Activated CD8-positive, alpha-beta memory T cell treated with anti-CD3 and anti-CD28 coated beads, Interleukin-2, amount 50 U/mL, for 1 hour (primary cell): ENCODE results near the gene CCL19.
A peak's percentile ranks its signal among the peaks of the same experiment; 100 is the strongest.

Experiments
- DNase-seq: peaks from one replicate; pipeline ENCODE4 v3.0.0-alpha.2; 2020; ENCODE audit errors: extremely low read depth

Gene CCL19

DNA sequence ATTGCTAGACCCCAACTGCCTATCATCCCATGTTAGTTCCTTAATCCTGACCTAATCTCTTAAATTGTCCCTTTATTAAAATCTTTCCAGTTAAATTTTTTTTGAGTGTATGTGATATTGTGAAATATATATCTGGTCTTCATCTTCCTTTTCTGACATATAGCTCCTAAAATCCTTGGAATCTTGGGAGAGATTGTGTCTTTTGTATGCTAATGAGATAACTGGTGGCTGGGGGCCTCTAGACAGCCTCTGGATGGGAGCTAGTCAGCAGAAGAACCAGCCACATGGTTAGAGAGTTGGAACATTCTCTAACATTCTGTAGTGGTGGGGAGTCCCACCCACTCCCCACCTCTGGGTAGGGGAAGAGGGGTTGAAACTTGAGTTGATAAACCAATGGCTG is 3.7 kb upstream of the CCL19 start:
- no peak for DNase-seq

DNA sequence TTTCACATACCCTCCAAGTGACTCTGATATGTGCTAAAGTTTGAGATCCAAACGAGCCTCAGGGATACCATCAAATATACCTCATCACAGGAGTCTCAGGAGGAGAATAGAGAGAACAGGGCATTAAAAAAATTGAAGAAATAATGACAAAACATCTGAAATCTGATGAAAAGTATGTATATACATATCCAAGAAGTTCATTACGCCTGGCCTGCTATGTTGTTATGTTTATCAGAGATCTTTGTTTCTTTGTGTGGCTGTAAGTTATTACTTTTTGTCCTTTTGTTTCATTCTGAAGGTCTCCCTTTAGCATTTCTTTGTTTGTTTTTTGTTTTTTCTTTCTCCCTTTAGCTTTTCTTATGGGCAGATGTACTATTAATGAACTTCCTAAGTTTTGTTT is 2.5 kb upstream of the CCL19 start:
- no peak for DNase-seq

DNA sequence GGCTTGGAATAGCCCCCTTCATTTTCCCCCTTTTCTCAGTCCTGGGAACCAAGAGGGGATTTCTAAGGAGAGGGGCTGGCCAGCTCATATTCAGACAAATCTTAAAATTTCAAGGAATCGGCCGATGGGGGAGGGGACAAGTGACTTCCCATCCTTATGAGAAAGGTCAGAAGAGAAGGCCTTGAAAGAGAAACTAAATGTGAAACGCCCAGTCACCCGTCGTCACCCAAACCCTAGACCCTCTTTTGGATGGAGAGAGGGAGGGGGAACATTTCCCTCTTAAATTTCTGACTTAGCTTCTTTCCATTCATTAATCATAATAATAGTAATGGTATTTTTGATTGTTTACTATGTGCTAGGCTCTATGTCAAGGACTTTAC is 850 bp upstream of the CCL19 start:
- DNase-seq: no peak

DNA sequence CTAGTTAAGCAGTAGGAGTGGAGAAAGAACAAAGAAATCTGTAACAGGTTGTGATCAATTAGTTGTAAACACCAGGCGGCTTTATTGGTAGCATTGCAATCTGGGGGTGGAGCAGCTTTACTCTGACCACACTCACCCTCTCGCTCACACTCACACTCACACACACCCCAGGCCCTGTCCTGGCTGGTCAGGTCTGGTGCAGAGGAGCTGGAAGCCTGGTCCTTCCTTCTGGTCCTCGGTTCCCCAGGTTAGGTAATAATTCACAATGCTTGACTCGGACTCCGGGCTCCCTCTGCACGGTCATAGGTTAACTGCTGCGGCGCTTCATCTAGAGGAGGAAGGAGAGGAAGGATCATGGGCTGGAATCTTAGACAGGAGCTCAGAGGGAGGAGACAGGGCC is 1.6 kb downstream of the CCL19 start:
- no peak for DNase-seq

DNA sequence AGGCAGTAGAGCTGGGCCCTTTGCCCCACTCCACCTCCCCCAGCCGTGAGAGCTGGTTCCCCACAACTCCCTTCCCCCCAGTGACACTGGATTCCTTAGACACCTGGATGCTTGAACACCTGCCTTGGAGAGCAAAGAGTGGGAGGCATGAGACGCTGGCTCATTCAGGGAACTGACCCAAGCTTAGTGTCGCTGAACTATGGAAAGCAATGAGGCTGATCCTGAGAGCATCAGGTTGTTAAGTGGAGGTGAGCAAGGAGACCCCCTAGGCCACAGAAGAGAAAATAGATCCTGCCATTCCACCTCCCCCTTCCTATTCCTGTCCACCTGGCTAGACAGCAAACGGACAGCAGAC is 2.0 kb downstream of the CCL19 start:
- DNase-seq: no peak

DNA sequence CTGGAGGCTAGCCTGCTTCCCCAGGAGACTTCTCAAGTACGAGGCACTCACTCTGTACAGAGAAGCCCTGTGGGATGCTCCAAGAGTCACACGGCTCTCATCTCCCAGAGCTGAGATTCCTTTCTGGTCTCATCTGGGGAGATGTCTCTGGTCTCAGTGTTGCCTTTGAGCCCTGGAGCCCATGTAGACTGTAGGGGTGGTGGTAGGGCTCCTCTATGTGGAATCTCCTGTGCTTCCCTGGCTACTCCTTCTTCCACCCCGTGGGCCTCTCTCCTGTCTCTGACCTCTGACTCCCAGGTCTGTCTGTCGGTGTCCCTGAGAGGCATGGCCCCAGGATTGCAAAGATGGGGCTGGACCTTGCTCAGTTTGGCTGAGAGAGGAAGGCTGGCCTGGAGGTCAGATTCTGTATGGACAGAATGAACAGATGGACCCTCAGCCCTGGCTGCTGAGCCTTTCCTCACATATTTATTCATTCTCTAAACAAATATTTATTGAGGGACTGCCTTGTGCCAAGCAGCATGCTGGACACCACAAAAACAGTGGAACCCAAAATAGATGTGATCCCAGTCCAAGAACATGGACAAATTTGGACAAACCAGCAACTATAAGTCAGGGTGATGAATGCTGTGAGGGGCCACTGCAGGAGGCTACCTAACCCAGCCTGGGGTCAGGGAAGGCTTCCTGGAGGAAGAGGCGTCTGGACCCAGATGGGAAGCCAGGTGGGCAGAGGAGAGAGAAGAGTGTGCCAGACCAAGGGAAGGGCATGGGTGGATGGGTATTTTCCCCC is 2.6 kb downstream of the CCL19 start:
- DNase-seq: no peak

DNA sequence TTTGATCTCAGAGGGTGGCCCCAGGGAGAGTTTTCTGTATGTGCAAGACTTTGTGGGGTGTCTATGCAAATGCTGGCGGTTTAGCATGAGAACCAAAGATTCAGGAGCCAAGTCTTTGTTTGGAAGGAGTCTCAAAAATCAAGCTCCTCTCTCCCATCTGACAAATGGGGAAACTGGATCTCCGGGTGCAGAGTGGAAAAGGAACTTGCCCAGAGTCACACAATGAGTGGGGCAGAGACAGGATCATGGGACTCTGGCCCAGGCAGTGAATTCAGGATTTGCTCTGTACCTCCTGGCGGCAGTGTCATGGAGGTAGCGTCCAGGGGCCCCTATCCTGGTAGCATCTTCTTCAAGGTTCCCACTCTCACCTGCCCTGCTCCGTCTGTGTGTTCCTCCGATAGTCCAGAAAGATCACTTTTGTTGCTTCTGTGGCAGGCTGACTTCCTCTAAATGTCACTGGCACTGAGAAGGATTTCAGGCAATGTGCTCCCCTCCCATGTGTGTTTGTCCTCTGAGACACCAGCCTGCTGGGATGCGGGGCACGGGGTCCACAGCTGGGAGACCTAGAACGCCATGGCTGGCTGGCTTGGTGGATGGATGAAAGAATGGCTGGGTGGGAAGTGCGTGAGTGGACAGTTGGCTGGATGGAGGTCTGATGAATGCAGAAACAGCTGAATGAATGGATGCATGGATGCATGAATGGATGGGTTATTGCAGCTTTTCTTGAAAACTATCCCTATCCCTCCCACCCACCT is 3.6 kb downstream of the CCL19 start:
- no peak for DNase-seq

DNA sequence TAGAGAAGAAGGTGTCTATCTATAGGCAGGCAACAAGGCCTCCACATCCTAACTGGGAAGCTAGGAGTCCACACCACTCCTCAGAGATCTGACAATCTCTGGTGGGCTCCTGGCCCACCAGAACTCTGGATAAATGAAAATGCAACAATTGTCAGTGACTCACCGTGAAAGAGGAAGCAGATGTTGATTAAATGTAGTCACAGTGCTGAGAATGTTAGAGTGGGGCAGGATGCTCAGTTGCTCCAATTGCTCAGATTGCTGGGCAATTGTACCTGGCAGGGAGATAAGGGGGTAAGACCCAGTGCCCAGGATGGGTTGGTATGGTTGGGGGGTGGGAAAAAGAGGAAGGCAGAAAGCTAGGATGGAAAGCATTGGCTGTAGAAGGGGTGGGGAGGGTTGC is 4.3 kb downstream of the CCL19 start:
- DNase-seq: no peak

DNA sequence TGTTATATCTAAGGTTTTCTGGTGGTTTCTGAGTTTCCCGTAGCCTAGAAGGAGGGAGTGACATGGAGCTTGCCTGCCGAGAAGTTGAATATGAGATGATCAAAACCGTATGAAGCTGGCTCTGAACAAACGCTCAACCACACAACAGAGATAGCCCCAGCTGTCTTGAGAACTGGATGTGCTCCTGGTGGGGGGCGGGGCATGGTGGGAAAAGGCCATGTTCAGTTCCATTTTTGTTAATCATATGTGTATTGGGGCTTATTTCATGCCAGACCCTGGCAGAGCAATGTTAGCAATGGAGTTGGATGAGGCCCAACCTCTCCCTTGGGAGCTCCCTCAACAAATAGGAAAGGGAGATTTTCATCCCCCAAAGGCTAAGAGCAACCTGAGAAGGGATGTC is 4.8 kb downstream of the CCL19 start:
- no peak for DNase-seq

DNA sequence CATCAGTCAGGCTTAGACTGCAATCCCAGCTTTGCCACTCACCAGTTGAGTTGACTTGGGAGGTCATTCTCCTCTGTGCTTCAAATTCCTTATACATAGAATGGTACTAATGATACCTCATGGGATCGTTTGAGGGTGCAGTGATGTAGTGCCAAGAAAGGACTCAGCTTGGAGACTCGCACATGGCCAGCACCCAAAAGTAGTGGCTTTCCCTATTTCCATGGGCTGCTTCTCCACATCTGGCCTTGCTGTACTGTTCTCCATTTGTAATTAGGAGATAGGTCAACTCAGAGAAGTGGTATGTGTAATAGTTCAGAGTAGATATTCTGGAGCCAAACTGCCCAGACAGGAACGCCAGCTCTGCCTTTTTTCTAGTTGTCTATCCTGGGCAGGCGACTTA is 5.5 kb downstream of the CCL19 start:
- no peak for DNase-seq

DNA sequence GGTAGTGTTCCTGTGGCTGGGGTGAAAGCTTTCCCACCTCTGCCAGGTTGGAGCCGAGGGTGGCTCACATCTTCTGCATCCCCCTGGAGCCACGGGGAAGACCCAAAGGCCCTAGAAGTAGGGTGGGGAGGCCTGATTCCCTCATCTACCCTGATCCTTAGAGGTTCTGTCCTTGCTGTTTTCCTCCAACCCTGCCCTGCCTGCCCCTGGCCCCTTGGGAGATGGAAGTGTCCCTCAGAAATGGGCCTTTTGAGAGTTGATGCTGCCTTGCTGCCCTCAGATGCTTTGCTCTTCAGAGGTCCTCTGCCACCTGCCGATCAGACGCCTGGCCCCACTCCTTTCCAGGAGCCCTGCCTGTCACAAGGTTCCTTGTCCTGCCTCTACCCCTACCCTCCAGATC is 6.3 kb downstream of the CCL19 start:
- DNase-seq: no peak

DNA sequence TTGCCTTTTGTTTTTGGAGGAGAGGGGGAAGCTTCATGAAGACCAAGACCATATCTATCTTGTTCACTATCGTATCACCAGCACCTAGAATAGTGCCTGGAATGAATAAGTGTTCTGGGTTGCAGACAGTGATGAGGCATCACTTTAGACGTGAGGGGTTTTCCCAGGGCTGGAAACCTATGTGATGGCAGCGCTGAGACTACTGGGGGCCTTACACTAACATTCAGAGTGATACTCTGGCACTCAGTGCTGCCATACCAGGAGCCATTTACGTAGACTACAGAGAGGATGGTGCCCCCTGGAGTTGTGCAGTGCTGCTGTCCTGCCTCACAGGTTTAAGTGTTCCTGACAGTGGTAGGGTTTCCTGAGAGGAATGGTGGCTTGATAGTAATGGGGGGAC is 6.9 kb downstream of the CCL19 start:
- DNase-seq: no peak

DNA sequence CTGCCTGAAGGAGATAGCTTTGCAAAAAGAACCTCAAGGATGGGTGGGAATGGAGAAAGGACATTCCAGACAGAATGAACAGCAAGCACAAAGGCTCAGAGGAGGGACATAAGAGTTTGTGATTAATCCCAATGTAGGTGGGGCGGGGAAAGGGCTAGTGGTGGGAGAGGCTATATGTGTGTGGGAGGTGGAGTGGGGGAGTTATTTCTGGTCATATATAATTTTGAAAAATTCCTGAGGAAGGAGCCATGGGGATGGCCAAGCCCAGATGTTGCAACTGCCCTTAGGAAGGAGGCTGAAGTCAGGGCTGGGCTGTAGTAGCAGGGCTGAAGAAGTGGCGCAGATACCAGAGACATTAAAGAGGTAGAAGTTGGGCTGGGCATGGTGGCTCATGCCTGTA is 15.2 kb downstream of the CCL19 start:
- no peak for DNase-seq

DNA sequence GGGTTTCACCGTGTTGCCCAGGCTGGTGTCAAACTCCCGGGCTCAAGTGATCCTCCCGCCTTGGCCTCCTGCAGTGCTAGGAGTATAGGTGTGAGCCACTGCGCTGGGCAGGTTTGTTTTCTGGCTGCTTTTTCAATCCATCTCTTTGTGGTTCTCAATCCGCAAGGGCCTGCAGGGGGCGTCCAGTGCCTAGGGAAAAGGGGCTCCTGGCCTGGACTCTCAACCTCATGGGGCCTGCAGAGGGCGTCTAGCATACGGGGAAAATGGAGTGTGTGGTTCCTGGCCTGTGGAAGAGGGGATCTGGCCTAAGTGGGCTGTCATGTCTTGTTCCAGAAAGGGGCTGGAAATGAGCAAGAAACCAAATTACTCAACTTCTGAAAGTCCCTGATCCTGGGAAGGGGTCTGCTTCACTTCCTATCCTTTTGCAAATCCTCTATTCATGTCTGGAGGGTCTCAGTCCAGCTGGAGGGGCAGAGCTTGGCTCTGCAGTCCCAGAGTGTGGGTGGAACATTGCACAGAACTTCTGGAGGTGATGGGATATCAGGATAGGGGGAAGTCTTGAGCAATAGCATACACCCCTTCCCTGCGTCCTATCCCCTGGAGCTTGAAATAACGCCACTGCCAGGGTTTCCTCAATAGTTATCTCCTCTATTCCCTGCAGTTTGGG is 15.9 kb downstream of the CCL19 start:
- no peak for DNase-seq

DNA sequence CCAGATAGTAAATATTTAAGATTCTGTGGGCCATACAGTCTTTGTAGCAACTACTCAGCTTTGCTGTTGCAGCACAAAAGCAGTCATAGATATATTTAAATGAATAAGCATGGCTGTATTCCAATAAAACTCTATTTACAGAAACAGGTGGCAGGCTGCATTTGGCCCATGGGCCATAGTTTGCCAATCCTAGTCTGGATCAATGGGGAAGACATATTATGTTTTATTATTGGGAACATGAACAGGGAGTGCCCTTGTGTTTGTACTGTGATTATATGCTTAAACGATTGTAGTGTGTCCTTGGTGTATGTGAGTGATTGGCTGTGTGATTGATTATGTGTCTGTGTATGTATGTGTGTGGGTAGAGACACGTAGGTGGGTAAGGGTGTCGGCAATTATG is 16.6 kb downstream of the CCL19 start:
- DNase-seq: no peak

DNA sequence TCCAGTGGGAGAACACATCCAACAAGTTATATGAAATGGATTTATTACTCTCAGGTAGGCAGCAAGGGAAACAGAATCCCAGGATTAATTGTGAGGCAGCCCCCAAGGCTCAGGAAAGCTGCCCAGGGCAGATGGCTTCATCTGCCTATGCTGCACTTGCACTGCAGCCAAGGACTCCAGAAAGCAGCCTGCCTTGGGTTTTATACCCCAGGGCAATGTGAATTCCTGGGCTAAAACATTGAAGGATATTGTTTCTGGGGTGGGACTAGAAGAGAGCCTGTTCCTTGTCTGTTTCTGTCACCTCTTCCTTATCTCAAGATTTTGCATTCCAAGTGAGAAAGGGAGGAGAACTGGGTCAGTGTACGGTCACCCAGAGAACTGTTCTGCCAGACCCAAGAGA is 19.8 kb downstream of the CCL19 start:
- no peak for DNase-seq

DNA sequence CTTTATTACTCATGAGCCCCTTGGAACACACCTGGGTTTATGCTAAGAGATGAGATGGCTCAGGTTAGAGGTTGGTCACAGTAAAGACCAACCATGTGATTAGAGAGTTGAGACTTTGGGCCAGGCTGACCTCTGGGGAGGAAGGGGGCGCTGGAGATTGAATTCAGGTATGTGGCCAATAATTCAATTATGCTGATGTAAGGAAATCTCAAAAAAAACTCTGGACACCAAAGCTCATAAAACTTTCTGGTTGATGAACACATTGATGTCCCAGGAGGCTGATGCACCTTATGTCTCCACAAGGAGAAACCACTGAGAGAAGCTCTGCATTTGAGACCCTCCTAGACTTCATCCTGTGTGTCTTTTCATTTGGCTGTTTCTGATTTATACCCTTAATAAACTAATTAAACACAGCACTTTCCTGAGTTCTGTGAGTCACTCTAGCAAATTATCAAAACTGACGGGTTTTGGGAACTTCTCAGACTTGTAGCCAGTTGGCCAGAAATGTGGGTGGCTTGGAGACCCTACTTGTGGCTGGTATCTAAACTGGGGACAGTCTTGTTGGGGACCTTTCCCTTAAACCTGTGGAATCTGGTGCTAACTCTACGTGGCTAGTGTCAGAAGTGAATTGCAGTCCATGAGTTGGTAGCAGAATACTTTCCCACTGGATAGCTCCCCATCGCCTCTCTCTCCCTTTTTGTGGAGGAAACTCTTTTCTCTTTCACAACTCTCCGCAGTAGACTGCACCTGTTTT is 21.1 kb downstream of the CCL19 start:
- no peak for DNase-seq

DNA sequence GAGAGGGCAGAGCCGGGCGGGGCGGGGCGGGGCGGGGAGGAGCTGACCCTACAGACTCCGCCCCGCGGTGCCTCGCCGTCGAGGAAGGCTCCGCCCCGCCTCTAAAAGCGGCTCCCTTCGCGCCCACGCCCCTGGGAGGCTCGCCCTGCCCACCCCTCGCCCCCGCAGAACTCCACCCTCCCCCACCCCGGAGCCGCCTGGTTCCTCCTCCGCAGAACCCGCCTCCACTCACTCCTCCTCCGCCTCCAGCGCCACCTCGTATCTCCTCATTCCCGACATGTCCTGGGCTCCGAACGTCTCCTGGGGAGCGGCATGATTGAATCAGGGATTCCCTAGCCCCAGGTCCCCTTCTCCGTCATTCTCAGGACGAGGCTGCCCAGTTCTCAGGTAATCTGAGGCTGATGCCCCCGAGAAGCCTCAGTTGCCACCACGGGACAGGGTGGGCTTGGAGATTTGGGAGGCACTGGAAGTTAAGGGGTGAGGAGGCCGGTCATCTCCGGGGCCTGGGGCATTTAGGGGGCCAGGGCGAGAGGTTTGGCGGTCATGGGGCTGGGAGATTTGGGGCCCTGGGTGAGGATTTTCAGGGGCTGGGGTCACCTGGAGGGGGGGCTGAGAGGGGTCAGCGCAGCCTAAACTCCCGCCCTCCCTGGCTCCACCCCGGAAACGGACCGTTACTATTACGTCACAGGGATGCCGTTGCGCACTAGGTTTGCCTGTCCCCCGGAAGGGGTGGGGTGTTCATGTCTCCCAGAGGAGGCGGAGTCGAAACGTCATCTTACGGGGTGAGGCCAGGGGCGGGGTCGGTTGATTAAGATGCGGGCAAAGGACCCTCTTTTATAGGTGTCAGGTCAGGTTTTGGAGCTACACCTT is 25.5 kb downstream of the CCL19 start:
- peak; percentile 83 for DNase-seq

DNA sequence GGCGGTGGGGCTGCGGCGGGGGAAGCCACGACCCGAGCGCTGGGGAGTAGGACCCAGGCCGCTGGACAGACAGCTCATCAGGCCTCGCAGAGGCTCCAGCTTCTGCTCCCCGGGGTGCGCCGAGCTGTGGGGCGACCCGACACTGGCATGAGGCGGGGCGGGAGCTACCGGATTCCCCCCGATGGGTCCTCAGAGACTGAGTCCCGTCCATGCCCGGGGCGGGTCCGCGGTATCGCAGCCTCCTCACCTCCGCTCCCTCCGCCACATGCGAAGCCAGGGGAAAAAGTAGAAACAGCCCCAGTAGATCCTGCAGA is 26.1 kb downstream of the CCL19 start:
- no peak for DNase-seq

DNA sequence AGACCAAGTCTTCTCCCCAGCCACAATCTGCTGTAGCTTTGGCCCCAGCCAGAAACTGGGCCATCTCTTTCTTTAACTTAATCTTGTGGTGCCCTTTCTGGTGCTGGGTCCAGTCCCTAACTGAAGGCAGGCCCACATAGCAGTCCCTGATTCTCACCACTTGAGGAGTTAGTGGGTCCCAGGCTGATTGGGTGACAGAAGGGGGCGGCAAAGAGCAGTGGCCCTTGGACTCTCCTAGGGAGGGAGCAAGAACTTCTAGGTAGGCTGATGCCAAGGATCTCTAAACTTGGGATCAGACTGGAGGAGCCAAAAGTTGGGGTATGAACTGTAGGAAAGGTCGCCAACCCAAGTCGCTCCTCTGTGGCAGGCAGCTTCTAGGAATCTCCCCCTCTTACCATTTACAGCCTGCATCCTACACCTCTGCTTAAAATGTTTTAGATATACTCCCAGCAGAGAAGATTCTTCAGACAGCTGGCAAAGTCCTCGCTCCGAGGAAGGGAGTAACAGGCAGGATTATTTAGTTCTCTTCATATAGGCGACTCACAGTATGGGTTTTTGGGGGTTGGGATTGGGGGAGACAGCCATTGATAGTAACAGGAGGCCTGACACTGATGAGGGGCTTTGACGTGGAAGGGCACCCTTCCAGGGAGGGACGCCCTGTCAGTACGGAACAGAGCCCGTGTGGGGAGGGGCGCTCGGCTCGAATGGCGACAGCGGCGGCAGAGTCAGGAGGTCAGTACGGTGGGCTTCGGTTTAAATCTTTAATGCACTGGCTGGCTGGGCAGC is 26.6 kb downstream of the CCL19 start:
- DNase-seq: no peak

DNA sequence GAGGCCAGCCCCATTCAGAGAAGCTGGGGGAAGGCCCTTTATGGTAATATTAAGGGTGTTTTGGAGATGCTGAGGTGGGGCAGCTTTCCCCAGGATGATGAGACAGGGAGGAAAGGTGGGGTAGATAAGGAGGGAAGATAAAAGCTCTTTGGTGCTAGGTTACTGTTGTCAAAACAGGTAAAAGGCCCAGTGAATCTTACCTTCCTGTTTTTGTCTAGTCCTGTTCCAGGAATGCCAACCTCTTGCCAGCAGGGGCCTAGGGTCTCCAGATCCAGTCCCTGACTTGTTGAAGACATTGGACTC is 27.8 kb downstream of the CCL19 start:
- no peak for DNase-seq
